Umbilical cord (tissue), 2 donors: ENCODE results near the gene ADGRG1. TPM values are rescaled to one million over a fixed set of nuclear protein-coding genes. Genes with fewer than 3 reads are reported as not detected.
A peak's percentile ranks its signal among the peaks of the same experiment; 100 is the strongest.

Source experiments
- DNase-seq: peaks from one replicate; pipeline ENCODE4 v3.0.0-alpha.2; 2015; ENCODE audit warnings: low spot score
- total RNA-seq: library from RNA; depleted of rRNA; stranded (reverse); fragments of >200 nt; gene quantifications from one replicate; pipeline ENCODE4 v1.2.3, GENCODE V29; 2014; ENCODE audit warnings: low replicate concordance; ENCODE audit not compliant: insufficient read depth

ADGRG1 gene
- total RNA-seq, 1 donor from 2014 or later: 8.9 TPM

DNA sequence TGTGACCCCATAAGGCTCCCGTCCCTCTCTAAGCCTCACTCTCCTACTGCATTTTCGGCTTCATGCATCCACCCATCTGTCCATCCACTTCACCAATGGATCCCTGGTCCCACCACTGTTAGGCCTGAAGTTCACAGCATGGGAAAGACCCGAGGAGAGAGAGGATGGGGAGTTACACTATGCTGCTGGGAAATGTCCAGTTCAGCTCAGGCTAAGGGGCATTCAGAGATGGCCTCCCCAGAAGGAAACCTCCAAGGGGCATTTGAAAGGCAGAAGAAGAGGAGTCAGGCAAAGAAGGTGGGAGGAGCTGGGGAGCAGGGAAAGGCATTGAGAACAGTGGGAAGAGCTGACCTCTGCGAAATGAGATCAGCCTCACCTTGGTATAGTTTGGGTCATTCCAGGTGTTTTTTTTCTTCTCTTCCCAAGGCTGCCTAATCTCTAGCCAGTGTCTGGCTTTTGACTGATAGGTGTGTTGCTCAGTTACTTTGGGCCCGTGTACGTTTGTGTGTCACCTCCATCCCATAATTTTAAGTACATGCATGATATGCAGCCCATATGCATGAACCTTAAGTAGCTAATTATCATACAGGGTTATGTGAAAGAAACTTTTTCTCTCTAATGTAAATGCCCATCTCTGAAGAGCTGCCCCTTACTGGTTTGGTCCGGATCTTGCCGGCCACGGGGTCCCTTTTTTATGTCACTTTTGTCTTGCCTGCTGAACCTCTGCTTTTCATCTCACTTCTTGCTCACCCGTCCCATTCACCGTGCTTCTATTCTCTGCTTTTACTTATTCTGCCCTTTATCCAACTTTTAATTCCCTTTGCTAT lies 54.6 kb downstream of the ADGRG1 start:
- DNase-seq: no peak

DNA sequence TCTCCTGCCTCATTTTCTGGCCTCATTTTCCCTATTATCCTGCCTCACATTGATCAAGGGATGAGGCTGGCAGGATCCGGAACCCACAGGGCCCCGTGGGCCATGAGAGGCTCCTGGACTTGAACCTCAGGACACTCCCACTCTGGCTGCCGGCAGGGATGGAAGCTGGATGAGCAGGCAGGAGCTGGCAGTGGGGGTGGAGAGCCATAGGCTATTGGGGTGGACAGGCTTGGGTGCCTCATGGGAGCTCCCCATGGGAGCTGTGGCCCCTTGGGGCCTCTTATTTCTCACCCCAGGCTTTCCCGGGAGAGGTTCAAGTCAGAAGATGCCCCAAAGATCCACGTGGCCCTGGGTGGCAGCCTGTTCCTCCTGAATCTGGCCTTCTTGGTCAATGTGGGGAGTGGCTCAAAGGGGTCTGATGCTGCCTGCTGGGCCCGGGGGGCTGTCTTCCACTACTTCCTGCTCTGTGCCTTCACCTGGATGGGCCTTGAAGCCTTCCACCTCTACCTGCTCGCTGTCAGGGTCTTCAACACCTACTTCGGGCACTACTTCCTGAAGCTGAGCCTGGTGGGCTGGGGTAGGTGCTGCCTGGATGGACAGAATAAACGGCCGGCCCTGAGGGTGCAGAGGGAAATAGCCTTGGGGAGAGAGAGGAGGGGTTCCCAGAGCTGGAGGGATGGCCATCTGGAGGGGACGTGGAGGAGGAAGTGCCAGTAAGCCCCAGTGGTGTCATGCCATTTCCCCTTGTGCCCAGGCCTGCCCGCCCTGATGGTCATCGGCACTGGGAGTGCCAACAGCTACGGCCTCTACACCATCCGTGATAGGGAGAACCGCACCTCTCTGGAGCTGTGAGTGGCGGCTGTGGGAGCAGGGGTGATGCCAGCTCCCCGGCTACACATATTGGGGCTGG lies 55.5 kb downstream of the ADGRG1 start:
- DNase-seq: no peak

DNA sequence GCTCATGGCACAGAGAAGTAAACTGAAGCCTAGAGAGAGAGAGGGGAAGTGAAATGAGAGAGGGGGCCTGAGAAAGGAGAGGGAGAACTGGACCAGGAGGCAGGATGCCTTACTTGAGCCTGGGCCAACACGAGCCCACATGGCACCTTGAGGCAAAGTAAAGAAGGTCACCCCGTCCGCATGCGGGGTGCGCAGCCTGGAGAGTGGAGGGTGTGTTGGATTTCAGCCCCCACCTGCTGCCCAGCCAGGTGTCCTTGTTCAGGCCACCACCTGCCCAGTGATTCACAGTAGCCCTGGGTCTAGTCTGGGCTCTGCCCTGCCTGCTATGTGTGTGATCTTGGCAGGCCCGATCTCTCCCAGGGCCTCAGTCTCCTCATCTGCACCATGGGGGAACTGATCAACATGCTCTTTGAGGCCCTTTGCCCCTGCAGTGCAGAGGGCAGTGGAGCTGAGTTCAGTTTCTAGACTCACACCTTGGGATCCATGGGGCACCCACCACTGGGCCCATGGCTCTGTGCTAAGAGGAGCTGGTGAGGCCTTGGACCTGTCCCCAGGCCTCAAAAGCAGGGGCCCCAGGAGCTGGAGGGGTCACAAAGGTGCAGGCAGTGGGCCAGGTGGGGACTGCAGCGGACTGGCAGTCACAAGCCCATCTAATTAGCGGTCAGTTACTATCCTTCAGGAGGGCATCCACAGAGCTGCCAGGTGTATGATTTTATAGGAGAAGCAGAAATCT lies 56.4 kb downstream of the ADGRG1 start:
- no peak for DNase-seq

DNA sequence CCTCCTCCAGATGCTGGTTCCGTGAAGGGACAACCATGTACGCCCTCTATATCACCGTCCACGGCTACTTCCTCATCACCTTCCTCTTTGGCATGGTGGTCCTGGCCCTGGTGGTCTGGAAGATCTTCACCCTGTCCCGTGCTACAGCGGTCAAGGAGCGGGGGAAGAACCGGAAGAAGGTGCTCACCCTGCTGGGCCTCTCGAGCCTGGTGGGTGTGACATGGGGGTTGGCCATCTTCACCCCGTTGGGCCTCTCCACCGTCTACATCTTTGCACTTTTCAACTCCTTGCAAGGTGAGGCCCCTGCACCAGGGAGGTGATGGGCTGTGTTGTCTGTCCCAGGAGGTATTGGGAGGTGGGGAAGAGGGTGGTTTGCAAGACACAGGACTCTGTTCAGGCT lies 57.2 kb downstream of the ADGRG1 start:
- DNase-seq: no peak

DNA sequence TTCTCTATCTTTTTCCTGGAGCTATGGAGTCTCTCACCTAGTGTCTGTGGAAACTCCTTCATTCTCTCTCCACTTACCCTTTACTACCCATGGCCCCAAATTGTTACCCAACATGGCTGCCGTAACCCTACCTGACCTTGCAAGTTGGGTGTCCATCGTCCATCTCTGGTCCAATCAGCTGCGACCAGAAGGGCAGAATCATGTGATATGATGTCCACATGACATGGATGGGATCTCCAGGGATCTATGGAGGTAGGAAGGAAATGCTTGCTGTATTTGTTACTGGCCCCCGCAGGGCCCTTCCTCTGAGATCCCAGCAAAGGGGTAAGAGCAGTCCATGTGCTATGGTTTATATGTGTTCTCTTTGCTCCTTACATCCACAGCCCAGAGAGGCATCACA lies 58.1 kb downstream of the ADGRG1 start:
- no peak for DNase-seq

DNA sequence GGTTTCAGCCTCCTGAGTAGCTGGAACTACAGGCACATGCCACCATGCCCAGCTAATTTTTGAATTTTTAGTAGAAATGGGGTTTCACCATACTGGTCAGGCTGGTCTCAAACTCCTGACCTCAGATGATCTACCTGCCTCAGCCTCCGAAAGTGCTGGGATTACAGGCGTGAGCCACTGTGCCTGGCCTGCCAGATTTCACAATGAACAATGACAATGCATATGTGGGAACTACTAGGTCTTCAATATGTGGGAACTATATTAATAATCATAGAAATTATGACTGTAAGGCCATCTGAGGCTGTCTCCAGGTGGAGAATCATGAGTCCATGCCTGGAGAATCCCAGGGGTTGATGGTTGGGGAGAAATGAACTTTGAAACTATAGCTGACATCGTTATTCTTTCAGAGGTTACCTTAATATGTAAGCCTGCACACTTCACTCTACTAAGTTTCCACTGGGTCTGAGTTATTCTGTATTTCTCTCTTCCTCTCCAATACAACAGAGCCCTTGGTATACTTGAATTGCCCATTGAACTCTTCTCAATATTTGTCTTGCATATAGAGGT lies 59.0 kb downstream of the ADGRG1 start:
- DNase-seq: no peak

DNA sequence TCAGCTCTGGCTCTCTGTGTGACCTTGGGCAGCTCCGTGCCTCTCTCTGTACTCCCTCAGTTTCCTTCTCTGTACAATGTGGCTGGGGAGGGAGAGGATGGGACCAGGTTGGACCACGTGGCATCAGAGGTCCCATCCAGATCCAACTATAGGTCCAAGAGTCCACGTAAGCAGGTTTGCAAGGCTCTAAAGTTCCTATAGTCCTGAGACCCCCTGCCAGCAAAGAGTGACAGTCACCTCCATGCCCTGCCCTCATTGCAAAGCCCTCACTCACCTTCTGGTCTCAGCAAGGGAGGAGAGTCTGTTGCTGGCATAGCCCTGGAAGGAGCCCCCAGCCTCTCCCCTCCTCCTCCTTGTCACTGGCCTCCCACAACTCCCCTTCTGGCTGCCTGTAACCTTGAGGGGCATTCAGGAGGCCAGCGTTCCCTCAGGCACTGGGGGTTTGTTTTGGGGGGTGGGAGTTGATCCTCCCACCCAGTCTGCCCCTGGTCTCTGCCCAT lies 60.1 kb downstream of the ADGRG1 start:
- DNase-seq: no peak

DNA sequence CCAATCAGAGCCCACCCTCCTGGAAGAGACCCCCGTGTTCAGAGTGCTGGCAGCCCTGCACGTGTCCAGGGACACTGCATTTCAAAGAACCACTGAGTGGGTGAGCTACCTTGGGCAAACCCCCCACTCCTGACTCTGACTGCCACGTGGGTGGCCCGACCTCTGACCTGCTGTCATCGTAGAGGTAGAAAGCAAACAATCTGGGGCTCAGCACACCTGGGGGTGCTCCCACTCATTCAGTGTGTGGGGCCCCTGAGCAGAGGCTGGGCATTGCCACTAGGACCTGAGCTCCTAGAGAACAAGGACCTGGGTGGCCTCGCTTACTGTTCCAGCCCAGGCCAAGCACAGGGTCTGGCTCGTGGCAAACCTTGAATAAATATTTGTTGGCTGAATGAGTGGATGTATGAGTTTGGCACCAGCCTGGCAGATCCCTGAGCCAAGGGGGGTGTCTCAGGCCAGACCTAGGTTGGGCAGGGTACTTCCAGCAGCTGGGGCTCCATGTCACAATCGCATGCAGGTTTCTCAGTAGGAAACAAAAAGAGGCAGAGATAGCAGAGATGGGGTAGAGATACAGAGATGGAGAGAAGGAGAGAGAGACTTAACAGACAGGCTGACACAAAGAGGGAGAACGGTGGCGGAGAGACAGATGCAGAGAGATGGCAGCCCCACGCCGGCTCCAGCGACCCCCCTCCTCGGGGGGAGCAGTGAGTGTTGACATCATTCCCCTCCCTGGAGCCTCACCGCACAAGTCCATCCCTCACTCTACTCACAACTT lies 60.7 kb downstream of the ADGRG1 start:
- DNase-seq: no peak

DNA sequence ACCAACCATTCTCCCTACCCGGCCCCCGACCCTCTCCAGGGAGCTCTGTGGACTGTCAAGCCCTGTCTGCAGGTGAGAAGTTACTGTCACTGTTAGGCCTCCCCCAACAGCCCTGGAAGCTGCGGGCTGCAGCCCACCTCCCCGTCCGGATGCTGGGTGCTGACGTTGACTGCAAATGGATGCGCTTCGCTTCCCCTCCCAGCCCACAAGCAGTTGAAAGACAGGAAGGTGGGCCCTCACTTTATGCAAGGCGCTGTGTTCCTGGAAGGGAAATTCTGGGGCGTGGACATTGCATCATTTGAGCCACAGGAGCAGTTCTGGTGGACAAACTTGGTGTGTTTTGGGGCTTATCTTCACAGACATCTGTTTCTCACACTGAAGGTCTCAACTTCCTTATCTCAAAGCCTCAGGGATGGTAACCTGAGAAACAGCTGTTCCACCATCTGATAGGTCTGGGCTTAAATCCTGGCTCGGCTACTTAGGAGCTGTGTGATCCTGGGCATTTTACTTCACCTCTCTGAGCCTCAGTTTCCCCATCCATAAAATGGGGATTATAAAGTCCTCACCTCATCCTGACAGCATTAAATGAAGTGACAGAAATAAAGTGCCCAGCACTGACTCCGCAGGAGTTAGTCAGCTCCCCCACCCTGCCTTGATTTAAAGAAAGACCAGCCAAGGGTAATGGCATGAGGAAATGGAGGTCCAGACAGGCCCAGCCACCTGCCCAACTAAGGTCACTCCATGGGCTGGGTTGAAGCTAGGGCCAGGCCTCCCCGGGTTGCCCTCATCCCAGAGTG lies 61.5 kb downstream of the ADGRG1 start:
- DNase-seq: peak; percentile 76

DNA sequence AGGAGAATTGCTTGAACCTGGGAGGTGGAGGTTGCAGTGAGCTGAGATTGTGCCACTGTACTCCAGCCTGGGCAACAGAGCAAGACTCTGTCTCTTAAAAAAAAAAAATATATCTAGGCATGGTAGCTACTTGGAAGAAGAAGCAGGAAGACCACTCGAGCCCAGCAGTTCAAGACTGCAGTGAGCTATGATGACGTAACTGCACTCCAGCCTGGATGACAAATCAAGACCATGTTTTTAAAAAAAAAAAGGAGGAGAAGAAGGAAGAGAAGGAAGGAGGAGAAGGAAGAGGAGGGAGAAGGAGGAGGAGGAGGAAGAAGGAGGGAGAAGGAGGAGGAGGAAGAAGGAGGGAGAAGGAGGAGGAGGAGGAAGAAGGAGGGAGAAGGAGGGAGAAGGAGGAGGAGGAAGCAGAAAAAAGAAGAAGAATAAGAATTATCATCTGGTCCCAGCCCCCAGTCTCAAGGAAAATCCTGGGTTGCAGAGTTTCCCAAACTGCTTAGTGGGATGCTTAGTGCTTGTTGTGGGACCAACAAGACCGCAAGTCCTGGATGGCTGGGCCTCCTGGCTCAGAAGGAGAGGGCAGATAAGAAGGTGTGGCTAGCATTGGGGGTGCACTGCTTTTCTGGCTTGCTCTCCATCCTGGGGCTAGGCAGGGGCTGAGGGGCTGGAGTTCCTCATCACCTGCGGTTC lies 62.5 kb downstream of the ADGRG1 start:
- no peak for DNase-seq

DNA sequence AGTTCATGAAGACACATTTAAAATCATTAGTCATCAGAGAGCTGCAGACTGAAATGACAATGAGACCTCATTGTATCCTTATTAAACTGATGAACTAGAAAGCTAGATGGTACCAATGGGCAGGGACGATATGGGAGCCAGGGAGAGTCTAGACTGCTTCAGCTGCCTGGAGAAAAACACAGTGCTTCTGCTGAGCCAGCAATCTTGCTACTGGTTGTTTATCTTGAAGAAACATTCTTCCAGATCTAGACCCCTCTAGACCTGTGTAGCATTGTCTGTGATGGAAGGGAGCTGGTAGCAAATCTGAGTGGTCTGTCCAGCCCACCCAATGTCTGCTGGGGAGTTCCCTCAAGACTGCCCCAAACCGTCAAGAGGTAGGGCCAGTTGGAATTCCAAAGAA lies 64.2 kb downstream of the ADGRG1 start:
- no peak for DNase-seq

DNA sequence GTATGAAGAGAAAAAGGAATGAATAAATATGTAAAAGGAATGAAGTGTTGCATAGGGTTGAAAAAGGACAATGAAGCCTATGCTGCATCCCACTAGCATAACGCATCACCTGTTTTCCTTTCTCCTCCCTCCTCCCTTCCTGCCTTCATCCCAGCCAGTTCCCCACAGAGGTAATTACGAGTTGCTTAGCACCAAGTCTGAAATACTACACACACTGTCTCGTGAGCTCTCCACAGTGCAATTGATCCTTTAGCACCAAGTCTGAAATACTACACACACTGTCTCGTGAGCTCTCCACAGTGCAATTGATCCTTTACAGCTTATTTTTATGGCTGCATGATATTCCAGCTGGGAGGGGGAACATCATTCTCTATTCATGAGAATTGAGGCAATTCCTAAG lies 65.1 kb downstream of the ADGRG1 start:
- no peak for DNase-seq

DNA sequence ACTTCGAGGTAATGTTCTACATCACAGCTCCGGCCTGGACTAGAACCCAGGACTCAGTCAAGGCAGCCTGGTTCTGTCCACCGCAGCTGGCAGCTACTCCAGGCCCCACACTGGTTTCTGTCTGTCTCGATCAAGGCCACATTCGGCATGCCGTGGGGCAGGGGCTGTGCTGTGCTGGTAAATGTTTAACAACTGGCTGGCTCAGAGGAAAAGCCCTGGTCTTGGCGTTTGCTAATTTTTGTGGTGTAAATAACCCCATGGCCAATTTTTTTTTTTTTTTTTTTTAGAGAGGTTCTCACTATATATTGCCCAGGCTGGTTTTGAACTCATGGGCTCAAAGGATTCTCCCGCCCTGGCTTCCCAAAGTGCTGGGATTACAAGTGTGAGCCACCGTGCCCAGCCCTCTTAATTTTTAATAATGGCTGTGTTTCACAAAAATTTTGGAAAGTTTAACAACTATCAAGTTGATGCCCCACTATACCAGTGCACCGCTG lies 65.8 kb downstream of the ADGRG1 start:
- DNase-seq: no peak

DNA sequence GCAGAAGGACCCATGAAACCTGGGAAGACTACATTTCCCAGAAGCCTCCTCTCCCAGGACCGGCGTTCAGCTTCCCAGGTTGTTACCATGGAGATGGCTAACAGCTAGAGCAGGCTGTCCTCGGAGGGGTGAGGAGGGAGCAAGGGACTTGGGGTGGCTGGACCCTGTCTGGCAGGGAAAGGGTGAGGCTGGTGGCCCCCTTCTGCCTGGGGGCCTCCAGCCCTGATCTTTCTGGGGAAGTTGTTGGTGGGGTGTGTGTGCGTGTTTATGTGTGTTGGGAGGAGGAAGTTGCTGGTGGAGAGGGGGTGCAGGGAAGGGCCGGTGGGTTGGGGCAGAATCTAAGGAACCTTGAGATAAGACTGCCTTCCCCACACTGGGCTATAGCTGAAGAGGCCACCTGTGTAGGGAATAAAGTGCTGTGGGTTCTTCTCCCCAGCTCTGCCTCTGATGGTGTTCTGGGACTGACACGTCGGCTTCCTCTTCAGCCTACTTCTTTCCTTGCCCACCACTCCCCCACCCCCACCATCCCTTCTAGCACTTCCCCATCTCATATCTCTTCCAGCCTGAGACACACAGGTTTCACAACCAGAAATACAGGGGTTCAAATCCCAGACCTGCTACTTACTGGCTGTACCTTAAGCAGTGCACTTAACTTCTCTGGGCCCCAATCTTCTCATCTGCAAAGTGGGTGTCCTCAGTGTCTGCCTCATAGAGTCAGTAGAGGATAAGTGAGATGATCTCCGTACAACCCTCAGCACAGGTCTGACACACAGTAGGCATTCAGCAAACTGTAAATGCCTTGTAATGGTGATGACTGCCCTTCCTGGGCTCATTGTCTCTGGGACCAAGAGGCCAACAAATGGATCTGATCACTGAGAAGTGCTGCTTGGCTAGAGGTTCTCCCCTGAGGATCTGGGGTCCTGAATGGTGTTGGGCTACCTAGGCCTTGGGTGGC lies 66.6 kb downstream of the ADGRG1 start, which contains the start of gene DRC7:
Gene DRC7, plus strand, starts transcription at position 82 of the 955 bp plus-strand sequence. CDS start 3,144 bp downstream, outside the sequence.
- peak; percentile 77 for DNase-seq

DNA sequence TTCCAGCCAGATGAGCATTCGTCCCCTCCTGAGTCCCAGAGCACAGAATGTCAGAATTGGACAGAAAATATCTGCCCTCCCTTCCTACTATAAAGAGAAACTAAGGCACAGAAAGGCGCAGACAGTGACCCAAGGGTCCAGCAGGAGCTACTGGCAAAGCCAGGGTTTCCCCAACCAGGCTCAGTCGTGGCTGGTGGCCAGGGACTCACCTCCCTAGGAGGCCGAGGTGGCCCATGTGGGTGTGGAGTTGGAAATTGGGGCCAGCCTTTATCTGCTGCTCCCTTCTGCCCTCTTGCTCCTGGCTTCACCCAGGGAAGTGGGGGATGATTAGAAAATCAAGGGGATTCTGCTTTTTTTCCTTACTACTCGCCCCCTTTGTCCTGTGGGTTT lies 67.2 kb downstream of the ADGRG1 start:
- no peak for DNase-seq

DNA sequence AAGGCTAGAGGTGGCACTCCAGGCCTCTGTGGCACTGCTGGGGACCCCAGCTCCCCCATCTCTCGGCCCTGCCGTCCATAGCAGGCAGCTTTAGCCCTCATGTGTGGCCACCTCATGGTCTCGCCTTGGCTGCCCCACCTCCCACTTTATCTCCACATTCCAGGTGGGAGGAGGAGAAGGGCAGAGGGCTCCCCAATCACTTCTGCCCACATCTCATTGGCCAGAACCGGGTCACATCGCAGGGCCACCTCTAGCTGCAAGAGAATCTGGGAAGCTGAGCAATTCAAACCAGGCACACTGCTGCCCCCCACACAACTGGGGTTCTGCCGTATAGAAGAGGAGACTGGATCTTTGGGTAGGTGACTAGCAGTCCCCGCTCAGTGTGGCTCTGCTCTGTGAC lies 67.8 kb downstream of the ADGRG1 start:
- no peak for DNase-seq

DNA sequence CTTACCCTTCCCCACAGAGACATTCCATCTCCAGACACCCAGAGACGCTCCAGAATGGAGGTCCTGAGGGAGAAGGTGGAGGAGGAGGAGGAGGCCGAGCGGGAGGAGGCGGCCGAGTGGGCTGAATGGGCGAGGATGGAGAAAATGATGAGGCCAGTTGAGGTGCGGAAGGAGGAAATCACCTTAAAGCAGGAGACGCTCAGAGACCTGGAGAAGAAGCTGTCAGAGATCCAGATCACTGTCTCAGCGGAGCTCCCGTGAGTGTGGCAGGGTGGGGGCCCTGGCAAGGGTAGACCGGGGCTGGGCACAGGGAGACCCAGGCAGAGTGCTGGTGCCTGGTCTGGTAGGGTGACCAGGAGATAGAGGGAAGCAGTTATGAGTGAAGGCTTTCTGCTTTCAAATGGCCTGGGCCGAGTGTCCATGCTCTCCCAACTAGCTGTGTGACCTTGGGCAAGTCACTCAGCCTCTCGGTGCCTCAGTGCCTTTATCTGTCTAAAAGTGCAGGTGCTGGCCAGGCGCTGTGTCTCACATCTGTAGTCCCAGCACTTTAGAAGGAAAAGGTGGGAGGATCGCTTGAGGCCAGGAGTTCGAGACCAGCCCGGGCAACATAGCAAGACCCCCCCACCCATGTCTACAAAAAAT lies 69.6 kb downstream of the ADGRG1 start:
- no peak for DNase-seq
